DMS79 treated with DMSO at 0.1 percent for 48 hours (cell line): ENCODE results near the gene ZSWIM5.
"Not testable (repeated sequence)": the region's sequence is repeated elsewhere in the genome, so short reads cannot be mapped to it uniquely, and the experiment has no call there.

Experiments
- DNase-seq: peaks from one replicate; lab custom pipeline; 2025; lab: John Stamatoyannopoulos, UW

The ZSWIM5 gene

GRCh38 chr1:45205910-45206721 is at the start of gene ZSWIM5:
ZSWIM5 (minus strand) TSS chr1:45206605; CDS start chr1:45206350, 255 bp downstream.
- peak; percentile 54 for DNase-seq

GRCh38 chr1:45254490-45254889 is 48.1 kb upstream of the ZSWIM5 start:
- no peak for DNase-seq

- no peak for DNase-seq
Measured at GRCh38 chr1:45250544-45250943, 44.1 kb upstream of the ZSWIM5 start.

DNA sequence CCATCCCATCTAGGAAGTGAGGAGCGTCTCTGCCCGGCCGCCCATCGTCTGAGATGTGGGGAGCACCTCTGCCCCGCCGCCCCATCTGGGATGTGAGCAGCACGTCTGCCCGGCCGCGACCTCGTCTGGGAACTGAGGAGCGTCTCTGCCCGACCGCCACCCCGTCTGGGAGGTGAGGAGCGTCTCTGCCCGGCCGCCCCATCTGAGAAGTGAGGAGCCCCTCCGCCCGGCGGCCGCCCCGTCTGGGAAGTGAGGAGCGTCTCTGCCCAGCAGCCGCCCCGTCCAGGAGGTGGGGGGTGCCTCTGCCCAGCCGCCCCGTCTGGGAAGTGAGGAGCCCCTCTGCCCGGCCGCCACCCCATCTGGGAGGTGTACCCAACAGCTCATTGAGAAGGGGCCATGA is 41.6 kb upstream of the ZSWIM5 start:
- DNase-seq: not testable (repeated sequence)

DNA sequence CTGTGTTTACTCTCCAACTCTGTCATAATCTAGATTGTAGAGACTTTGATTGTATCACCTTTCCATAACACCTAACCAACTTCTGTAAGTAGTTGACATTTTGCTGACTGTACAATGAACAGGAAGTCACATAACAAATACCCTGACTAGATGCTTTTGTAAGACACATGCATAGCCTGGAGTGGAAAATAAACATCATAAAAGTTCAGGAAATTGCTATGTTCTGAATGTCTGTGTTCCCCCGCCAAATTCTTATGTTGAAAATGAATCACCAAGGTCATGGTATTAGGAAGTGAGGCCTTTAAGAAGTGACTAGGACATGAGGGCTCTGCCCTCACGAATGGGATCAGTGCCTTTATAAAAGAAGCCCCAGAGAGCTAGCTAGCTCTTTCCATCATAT is 40.4 kb upstream of the ZSWIM5 start:
- DNase-seq: no peak

DNA sequence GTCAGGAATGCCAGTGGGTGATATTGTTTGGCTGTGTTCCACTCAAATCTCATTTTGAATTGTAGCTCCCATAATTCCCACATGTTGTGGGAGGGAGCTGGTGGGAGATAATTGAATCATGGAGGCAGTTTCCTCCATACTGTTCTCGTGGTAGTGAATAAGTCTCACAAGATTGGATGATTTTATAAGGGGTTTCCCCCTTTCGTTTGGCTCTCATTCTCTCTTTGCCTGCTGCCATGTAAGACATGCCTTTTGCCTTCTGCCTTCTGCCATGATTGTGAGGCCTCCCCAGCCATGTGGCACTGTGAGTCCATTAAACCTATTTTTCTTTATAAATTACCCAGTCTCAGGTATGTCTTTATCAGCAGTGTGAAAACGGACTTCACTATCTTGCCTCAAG is 40.0 kb upstream of the ZSWIM5 start:
- DNase-seq: not testable (repeated sequence)

DNA sequence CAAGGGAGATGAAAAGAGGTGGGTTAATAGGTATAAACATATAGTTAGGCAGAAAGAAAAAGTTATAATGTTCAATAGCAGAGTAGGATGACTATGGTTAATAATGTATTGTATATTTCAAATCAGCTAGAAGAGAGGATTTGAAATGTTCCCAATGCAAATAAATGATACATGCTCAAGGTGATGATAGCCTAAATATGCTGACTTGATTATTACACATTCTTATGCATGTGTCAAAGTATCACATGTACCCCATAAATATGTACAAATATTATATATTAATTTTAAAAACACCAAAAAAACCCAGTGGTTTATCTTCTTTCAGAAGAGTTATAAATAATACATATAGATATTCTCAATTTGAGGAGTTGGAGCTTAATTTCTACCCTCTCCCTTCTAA is 38.3 kb upstream of the ZSWIM5 start:
- no peak for DNase-seq

GRCh38 chr1:45243476-45244343 is 37.3 kb upstream of the ZSWIM5 start:
- DNase-seq: no peak

- DNase-seq: no peak
Measured at GRCh38 chr1:45238846-45239245, 32.4 kb upstream of the ZSWIM5 start.

DNA sequence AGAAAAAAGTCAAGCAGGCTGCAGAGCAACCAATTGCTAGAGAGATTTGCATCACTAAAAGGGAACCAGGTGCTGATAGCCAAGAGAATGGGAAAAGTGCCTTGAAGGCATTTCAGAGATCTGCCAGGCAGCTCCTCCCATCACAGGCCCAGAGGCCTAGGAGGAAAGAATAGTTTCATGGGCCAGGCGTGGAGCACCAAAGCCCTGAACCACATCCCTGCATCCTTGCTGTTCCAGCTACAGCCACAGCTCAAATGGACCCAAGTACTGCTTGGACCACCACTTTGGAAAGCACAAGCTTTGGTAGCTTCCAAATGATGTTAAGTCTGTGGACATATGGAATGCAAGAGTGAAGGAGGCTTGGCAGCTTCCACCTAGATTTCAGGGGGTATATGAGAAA is 29.7 kb upstream of the ZSWIM5 start:
- no peak for DNase-seq

GRCh38 chr1:45230537-45230936 is 24.1 kb upstream of the ZSWIM5 start:
- DNase-seq: no peak

- no peak for DNase-seq
Measured at GRCh38 chr1:45225598-45225997, 19.2 kb upstream of the ZSWIM5 start.

GRCh38 chr1:45223710-45224109 is 17.3 kb upstream of the ZSWIM5 start:
- DNase-seq: not testable (repeated sequence)

DNA sequence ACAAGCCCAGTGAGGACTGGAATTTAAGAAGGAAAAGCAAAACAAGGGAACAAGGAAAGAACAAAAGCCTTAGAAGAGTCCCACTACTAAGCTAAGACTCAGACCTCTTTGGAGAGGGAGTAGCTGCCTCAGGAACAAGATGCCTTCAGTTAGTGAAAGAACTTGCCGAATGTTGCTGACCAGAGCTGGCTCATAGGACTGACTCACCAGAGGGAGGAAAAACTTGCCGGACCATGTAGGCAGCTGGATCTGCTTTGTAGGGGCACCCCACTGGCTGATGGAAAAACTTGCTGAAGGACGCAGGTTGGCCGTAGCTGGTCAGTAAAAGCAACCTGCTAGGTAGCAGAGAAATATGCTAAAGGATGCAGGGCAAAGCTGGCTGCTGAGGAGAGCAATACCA is 15.3 kb upstream of the ZSWIM5 start:
- DNase-seq: no peak

GRCh38 chr1:45216861-45217260 is 10.5 kb upstream of the ZSWIM5 start:
- no peak for DNase-seq

GRCh38 chr1:45216200-45216541 is 9.8 kb upstream of the ZSWIM5 start:
- no peak for DNase-seq

GRCh38 chr1:45215485-45216199 is 9.2 kb upstream of the ZSWIM5 start:
- DNase-seq: no peak

DNA sequence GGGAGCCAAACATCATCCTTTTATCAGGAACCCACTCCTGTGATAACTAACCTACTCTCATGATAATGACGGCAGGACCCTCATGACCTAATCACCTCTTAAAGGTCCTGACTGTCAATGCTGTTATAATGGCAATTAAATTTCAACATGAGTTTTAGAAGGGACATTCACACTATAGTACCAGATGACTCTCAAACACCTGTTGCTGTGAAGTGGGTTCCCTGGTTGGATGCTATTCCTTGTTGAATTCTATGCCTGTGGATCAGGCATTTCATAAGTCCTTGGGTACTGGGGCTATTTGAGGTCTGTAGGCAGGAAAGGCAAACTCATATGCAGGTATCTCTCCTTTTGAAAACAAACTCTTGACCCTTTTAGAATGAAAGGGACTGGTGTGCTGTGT is 7.5 kb upstream of the ZSWIM5 start:
- DNase-seq: no peak

GRCh38 chr1:45211076-45211475 is 4.7 kb upstream of the ZSWIM5 start:
- DNase-seq: no peak

DNA sequence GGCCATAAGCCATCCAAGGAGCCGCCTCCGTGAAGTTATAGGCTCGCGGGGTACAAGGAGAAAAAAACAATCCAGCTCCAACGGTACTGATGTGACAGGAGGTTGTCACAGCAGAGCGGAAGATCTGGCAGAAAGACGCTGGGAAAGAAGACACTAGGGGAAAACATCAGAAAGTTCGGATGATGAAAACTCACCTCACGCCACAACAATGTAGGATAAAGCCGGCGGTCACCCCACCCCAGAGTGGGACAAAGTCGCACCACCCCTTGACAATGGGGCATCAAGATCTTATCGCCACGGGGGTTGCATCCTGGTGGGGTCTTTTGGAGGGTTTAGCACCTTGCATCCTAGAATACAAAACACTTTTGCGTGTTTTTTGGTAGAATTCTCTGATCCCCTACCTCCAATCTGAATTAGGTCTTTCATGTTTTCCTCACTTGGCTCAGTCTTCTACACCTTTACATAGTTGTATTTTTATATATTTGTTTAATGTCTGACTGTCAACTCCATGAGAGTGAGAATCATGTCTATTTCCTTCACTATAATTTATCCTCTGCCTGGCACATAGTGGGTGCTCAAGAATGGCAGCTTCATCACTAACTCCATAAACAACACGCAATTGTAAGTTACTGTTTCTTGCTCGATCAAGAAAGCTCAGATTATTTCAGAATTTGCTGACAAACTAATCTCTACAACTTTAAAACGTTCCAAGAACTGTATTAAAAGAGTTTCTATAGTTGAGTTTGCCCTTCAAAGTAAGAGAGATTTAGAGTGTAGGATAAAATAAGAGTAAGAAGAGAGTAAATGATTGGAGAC is 611 bp upstream of the ZSWIM5 start:
- DNase-seq: no peak

DNA sequence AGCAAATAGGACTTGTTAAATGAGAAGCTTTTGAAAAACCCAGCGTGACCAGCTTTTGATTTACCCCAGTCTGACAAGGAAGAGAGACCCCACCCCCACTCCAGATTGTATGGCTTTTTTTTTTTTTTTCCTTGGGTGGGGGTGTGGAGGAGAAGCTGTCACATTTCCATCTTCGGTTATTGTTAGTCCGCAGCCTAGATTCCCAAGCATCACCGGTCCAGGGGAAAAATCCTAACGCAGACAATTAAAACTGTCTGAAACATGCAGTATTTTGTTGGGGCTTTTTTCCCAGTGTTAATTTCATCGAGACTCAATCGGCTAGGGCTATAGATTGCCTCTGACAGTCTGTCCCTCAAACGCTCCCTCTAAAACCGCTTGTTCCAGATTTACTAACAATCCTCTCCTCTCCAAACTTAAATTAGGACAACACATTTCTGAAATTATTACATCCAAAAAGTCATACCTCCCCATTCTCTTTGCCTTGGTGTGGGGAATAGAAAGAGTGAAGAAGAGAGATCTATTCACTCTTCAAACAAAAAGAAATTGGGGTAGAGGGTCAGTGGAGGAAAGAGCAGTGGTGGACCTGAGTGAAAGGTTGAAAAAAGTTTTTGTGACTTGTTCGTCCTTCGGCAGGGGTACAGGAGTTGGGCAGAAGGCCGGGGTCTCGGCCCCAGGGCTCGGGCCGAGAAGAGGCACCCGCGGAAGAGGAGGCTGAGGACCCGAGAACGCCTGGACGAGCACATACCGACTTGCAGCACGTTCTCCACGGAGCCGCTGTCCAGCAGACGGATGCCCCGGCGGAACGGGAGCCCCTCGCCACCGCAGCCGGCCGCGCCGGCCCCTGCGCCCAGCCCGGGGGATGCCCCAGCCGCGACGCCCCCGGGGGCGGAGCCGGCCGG is 1.1 kb downstream of the ZSWIM5 start:
- DNase-seq: no peak
